ENCODE data around the gene NAA38.
"Not testable (repeated sequence)": the region's sequence is repeated elsewhere in the genome, so short reads cannot be mapped to it uniquely, and the experiment has no call there.

Gene NAA38

GRCh38 chr17:7882068-7882467 is 24.7 kb upstream of the NAA38 start:
- no peak for DNase-seq (ENCODE audit: low read depth)

GRCh38 chr17:7881276-7882054 is 24.1 kb upstream of the NAA38 start:
- no peak for DNase-seq (ENCODE audit: low read depth)

DNA sequence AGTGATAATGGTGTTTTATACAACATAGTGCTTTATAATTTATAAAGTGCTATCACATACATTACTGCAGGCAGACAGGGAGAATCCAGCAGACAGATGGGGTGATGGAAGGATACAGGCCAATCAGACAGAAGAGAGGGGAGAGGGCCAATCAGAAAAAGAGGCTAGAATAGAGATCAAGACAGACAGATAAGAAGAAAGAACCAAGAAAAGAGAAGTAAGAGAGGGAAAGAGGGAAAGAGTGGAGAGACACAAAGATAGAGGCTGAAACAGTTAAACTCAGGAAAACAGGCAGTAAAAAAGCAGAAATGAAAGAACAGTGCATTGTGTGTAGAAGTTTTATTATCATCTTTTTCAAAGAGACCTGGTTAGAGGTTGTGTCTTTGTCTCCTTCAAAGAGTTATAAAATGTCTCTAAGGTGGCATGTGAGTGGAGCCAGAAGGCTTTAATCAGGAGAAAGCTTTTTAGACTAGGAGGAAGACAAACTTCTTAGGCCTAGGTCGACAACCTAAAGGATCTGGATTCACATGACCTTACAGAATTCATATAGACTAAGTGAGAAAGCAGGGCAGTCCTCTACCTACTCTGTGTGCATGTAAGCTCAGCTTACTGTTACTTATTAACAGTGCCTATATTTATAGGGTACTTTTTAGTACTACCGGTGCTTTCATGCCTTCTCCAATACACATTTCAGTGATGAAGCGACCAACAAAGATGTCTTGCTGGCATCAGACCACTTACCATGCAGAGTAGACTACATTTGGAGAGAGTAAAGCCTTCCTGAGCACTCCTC is 22.9 kb upstream of the NAA38 start:
- DNase-seq (ENCODE audit: low read depth): no peak

GRCh38 chr17:7878234-7878633 is 20.9 kb upstream of the NAA38 start:
- DNase-seq (ENCODE audit: low read depth): no peak

GRCh38 chr17:7875804-7876370 is 18.5 kb upstream of the NAA38 start:
- DNase-seq (ENCODE audit: low read depth): no peak

DNA sequence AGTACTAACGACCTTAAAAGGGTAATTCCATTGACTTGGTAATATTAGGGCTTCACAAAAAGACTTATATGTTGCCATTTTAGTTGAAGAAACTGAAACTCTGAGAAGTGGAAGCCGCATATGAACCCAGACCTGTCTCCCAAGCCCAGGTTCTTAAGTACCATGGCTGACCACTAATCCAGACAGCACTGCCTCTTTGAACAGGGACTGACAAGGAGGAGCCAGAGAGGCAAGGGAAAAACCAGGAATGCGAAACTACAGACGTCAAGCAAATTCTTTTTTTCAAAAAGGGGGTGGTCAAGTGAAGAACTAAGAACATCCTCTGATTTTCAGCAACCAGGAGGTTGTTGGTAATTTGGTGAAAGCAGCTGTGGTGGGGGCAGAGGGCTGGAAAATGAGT is 15.7 kb upstream of the NAA38 start:
- no peak for DNase-seq (ENCODE audit: low read depth)

DNA sequence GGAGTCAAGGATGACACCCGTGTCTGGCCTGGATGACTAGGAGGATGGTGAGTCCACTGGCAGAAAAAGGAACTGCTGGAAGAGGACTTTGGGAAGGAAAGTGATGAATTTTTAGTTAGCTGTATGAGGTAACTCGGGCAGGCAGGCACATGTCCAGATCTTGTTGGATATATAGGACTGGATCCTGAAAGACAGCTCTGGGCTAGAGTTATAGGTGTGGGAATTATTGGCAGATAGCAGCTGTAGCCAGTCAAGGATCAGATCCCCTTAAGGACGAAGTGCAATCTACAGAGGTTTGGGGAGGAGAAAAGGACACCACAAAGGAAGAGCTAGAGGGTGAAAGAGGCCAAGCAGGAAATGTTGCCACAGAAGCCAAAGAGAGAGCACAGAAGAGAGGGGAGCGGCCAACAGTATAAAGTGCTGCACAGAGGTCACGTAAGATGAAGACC is 10.5 kb upstream of the NAA38 start:
- no peak for DNase-seq (ENCODE audit: low read depth)

DNA sequence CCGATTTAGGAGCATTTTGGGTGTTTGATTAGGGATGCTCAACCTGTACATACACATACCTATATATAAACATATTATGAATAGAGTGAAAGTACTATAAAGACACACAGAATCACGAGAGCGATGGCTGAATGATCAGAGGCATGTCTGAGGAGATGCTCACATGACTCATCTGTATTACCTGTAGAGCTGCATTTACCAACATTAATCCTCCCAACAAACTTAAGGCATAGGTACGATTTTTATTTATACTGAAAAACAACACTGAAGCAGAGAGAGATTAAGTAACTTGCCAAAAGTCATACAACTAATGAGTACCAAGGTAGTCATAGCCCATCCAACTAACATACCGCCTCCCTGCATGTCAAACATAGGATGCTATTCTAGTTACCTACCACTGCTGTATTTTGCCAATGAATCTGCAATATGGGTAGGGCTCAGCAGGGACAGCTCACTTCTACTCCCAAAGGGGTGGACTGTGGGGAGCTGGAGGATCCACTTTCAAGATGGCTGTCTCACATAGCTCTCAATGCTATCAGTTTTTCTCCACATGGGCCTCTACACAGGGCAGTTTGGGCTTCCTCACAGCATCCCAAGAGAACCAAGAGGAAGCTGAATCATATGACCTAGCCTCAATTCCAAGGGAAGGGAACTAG is 7.8 kb upstream of the NAA38 start:
- no peak for DNase-seq (ENCODE audit: low read depth)

- DNase-seq (ENCODE audit: low read depth): not testable (repeated sequence)
These were observed 7.0 kb upstream of the NAA38 start for GRCh38 chr17:7864384-7864783.

- DNase-seq (ENCODE audit: low read depth): no peak
These were observed 5.5 kb upstream of the NAA38 start for GRCh38 chr17:7862692-7863437.

DNA sequence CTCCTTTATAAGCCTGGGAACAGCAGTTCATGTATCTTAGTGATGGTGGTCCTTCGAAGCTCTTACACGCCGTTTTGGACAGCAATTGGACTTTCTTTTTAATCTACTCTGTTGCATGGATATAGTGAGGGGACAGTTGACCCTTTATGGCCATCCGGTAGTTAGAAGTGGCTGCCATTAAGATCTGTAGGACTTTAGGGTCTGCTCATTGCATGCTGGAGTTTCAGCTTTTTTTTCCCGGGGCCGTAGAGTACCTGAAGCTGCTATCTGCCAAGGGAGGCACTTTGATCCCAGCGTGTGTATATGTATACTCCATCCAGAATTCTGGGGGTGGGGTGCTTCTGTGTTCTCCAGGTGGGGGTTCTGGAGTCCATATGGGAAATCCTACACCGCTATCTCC is 1.7 kb upstream of the NAA38 start:
- DNase-seq (ENCODE audit: low read depth): no peak

- DNase-seq (ENCODE audit: low read depth): no peak
These were observed 1.1 kb upstream of the NAA38 start for GRCh38 chr17:7858522-7858810.

GRCh38 chr17:7857713-7858521 is 558 bp upstream of the NAA38 start, which contains the start of gene CYB5D1:
CYB5D1 (plus strand) TSS chr17:7858003; CDS start chr17:7858135, 132 bp downstream.
- DNase-seq (ENCODE audit: low read depth): peak; percentile 76

GRCh38 chr17:7856011-7856810 is 1.1 kb downstream of the NAA38 start:
- no peak for DNase-seq (ENCODE audit: low read depth)

- no peak for DNase-seq (ENCODE audit: low read depth)
These were observed 1.7 kb downstream of the NAA38 start for GRCh38 chr17:7855660-7856010.

- DNase-seq (ENCODE audit: low read depth): no peak
These were observed 2.3 kb downstream of the NAA38 start, which contains the start of gene TMEM88 for GRCh38 chr17:7854851-7855659. TMEM88 (plus strand) TSS chr17:7855066; CDS start chr17:7855075, 9 bp downstream.

DNA sequence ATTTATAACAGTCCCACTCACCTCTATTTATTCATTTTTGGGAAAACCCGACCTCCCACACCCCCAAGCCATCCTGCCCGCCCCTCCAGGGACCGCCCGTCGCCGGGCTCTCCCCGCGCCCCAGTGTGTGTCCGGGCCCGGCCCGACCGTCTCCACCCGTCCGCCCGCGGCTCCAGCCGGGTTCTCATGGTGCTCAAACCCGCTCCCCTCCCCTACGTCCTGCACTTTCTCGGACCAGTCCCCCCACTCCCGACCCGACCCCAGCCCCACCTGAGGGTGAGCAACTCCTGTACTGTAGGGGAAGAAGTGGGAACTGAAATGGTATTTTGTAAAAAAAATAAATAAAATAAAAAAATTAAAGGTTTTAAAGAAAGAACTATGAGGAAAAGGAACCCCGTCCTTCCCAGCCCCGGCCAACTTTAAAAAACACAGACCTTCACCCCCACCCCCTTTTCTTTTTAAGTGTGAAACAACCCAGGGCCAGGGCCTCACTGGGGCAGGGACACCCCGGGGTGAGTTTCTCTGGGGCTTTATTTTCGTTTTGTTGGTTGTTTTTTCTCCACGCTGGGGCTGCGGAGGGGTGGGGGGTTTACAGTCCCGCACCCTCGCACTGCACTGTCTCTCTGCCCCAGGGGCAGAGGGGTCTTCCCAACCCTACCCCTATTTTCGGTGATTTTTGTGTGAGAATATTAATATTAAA is 3.1 kb downstream of the NAA38 start:
- DNase-seq (ENCODE audit: low read depth): no peak

- DNase-seq (ENCODE audit: low read depth): no peak
These were observed 3.7 kb downstream of the NAA38 start for GRCh38 chr17:7853691-7854038.

Data from stimulated activated CD8-positive, alpha-beta memory T cell treated with anti-CD3 and anti-CD28 coated beads, Interleukin-4, amount 100 ng/mL, for 24 hours (primary cell).